GM12873 (cell line): ENCODE results near the gene IRF3.

ENCODE experiments used
- CTCF ChIP-seq: IDR thresholded peaks from 2 replicates; pipeline ENCODE4 v1.5.1; 2012; ENCODE audit warnings: low read depth, mild to moderate bottlenecking, moderate library complexity, low read length, control low read depth; ENCODE audit not compliant: insufficient read depth; ENCODE audit errors: missing control alignments

IRF3 gene

DNA sequence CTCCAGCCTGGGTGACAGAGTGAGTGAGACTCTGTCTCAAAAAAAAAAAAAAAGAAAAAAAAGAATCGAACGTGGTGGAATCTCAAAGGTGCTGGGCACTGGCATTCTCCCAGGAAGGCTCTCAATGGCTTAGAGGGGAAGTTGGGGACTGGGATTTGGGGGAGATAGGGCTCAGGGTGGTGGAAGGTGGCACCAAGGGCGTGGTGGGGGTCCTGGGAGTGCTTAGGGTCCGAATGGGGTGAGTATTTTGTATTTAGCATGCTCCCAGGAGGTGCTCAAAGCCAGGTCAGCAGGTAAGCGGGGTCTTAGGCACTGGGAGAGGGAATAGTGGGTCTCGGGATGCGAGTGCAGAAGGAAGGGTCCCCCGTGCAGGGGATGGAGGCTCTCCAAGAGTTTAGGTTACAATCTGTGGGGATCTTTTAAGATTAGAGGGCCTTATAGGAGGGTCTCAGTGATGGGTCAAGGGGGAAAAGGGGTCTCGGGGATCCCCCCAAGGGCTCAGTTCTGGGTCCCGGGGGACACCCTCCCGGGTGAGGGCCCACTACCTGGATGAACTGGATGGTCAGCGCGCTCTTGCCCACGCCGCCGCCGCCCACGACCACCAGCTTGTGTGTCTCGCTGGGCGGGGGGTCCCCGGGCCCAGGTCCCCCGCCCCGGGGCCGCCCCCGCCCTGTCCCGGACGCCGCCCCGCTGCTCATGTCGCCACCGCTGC, 26.1 kb downstream of the IRF3 start:
- TF ChIP-seq CTCF: no peak

DNA sequence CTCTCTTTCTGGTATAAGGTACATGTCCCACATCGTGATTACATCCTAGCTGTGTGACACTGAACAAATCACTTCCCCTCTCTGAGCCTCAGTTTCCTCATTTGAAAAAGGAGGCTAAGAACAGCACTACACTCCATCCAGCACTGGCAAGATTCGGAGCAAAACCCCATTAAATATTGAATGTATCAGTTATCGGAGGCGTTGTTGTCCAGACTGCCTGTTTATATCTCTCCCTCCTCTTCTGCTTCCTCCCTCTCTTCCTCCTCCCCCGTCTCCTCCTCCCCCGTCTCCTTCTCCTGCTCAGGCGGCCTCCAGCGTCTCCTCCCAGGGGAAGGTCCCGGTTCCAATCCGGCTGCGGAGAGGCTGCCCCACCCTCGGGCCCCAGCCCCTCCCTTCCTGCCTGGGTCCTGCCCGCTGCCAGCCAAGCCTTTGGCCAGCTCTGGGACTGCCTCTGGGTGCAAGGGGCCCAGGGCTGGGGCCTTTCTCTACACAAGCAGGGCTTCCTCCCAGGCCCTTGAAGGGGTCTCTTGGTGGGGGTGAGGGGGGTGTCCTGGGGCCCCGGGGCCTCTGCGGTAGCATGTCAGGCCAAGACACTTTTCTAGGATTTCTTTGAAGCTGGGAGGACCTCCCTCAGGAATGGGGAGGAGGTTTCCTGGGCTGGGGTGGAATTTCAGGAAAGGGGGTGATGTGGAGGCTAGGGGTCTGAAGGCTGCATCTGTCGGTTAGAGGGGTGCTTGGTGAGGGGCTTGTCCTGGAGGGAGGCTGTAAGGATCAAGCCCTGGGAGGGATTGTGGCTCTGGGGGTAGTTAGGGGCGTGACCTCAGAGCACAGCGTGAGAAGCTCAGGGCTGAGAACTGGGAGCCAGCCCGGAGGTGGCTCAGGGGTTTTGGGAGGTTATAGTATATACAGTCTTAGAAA, 27.6 kb downstream of the IRF3 start:
- TF ChIP-seq CTCF: no peak

DNA sequence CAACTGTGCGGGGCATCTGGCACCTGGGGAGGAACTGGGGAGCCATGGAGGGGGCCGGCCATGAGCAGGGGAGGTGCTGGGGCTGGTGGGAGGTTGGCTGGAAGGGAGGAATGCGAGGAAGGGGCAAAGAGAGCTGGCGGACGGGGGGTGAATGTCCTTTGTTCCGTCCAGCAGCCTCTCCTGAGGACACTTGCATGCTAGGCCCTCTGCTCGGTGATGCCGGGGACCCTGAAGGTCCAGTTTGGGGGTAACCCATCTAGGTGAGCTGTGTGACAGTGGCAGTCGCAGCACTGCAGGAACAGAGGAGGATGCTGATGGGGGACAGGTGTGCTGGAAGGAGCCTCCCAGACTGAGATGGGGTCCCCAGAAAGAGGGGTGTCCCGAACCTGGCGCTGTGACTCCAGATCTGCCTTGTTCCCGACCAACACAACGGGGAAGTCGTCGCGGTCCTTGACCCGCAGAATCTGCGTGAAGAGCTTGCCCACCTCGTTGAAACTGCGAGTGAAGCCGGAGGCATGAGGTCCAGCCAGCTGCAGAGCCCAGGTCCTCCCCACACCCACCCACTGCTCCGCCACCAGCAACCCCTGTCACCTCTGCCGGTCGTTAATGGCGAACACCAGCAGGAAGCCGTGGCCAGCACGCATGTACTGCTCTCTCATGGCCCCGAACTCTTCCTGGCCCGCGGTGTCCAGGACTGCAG, 29.3 kb downstream of the IRF3 start:
- TF ChIP-seq CTCF: no peak

DNA sequence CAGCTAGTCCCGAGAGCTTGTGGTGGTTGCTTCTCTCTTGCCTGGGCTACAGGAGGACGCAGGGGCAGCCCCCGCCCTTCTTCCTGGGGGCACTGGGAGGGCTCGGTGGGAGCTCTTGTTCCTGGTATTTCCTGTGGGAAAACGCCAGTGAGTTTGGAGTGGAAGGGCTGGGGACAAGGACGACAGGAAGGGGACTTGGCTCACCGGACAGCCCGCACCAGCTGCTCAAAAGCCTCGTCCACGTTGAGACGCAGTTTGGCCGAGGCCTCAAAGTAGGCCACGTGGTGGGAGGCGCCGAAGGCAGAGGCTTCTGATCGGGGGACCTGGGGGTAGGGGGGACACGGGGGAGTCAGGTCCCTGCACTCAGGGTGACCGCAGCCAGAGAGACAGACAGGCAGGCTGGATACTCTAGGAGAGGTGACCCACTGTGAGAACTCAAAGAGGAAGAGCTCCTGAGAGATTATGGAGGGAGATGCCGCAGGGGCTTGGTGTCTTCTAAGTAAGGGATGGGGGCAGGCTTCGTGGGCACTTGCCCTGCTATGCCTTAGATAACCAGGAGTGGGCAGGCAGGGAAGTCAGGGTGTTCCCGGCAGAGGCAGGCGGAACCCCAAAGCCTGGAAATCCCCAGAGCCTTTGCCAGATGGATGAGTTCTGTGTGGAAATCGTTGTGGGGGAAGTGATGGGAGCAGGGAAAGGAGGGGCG, 30.0 kb downstream of the IRF3 start:
- no peak for TF ChIP-seq CTCF

- TF ChIP-seq CTCF: no peak
Measured at GRCh38 chr19:49632576-49632975, 33.1 kb downstream of the IRF3 start.

- TF ChIP-seq CTCF: no peak
Measured at GRCh38 chr19:49631610-49632192, 34.0 kb downstream of the IRF3 start.
